Measurements from ENCODE around the gene SHFL.

The SHFL gene

GRCh38 chr19:10085641-10086590 lies at the start of gene SHFL:
Gene SHFL (plus strand): TSS chr19:10086317. CDS start chr19:10086428, 111 bp downstream.
- peak; percentile 60 for DNase-seq (ENCODE audit: low read depth)

- no peak for DNase-seq (ENCODE audit: low read depth)
These were observed 49.5 kb upstream of the SHFL start for GRCh38 chr19:10036601-10037071.

DNA sequence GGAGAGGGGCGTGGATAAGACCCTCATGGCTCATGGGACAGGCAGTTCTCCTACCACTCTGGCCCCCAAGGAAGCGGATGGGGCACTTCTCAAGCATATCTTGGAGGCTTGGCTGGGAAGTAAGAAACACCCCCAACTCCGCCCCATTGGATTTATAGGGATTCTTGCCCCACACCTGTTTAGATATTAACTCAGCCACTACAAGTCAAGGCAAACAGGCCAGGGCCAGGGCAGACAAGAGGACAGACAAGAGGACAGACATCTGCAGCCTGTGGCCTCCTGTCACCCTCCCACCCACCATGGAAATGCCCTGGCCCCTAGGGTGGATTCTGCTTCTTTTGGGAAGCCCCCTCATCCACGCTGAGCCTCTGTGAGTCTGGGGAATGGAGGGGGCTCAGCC lies 48.8 kb upstream of the SHFL start:
- no peak for DNase-seq (ENCODE audit: low read depth)

DNA sequence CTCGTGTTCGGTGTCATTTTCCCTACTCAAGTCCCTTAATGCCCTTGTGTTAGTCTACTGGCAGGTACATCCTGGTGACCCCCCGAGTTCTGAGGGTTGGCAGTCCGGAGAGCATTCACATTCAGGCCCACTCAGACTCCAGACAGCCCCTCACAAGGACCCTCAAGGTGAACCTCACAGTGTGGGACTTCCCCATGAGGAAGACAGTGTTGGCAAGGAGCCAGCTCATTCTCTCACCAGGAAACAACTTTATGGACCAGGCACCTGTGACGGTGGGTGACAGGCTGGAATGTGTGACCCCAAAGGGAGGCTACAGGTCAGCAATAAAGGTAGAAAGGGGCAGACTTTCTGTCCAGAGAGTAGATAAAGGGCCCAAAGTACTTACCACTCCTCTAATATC lies 48.3 kb upstream of the SHFL start:
- DNase-seq (ENCODE audit: low read depth) = no peak

DNA sequence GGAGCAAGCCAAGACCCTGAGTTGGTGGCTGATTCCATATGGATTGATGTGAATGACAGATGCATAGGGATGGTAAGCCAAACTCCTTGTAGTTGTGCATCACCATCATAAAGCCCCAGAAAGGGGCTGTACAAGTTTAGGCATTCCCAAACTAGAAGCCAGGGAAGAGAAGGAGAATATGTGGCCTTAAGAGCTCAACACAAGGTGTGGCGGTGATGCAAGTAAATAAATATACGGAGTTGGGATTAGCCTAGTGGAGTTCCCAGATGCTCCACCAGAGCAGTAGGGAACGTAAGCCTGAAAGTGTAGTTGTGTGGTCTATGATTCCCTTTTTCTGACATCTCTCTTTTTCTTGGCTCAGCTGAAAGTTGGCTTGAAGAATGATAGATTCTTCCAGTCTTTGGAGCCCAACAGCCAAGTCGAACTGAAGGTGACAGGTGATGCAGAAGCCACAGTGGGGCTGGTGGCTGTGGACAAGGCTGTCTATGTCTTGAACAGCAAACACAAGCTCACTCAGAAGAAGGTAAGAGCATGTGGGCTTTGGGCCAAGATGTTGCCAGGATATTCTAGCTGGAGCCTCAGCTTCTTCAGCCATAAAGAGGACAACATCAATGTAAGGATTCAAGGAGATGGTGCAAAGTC lies 42.7 kb upstream of the SHFL start:
- DNase-seq (ENCODE audit: low read depth) = no peak

- no peak for DNase-seq (ENCODE audit: low read depth)
These were observed 41.7 kb upstream of the SHFL start for GRCh38 chr19:10044390-10044789.

- DNase-seq (ENCODE audit: low read depth) = no peak
These were observed 40.7 kb upstream of the SHFL start for GRCh38 chr19:10045371-10045770.

DNA sequence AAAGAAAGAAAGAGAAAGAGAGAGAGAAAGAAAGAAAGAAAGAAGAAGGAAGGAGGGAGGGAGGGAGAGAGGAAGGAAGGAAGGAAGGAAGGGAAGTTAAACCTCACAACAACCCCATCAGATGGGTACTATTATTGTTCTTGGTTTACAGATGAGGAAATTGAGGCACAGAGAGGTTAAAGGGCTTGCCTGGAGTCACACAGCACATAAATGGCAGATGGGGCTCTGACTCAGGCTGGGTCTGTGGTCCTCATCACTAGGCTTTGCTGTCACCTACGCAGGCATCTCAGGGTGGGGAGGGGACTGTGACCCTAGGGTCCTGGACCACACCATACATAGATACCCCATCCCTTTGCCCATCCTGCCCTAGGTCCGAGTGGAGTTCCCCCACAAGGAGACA lies 36.5 kb upstream of the SHFL start:
- no peak for DNase-seq (ENCODE audit: low read depth)

GRCh38 chr19:10052602-10053360 lies 33.3 kb upstream of the SHFL start:
- DNase-seq (ENCODE audit: low read depth) = no peak

GRCh38 chr19:10061717-10062310 lies 24.3 kb upstream of the SHFL start:
- DNase-seq (ENCODE audit: low read depth) = no peak

- no peak for DNase-seq (ENCODE audit: low read depth)
These were observed 17.9 kb upstream of the SHFL start for GRCh38 chr19:10068205-10068604.

DNA sequence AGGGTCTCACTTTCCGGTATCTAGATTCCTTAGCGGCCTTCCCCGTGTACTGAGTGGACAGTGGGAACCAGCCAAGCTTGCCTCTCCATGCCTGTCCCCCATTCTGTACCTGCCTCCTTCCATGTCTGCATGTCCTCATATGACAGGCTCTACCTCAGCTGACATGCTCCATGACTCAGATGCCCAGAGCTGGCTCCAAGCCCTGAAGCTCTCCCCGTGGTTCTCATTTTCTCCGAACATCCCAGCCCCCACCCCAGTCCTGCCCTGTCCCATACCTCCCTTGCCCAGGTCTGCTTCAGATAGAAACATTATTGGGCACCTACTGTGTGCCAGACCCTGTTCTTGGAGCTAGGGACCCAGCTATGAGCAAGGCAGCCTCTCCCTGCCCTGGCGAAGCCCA lies 17.1 kb upstream of the SHFL start:
- DNase-seq (ENCODE audit: low read depth) = no peak

GRCh38 chr19:10070730-10071446 lies 15.2 kb upstream of the SHFL start:
- DNase-seq (ENCODE audit: low read depth) = no peak

DNA sequence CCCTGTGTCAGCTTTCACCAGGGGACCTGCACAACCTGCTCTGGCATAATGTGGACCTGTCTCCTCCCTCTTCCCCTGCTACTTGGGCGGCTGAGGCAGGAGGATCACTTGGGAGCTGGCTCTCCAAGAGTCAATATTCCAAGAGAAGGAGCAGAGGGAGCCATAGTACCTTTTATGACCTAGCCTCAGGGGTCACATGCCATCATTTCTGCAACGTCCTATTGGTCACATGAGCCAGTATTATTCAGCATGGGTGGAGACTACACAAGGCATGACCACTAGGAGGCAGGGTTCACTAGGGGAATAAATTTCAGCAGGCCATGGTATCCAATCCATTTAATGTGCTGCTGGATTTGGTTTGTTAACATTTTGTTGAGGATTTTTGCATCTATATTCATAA lies 12.0 kb upstream of the SHFL start:
- DNase-seq (ENCODE audit: low read depth) = no peak

GRCh38 chr19:10076535-10076934 lies 9.6 kb upstream of the SHFL start:
- DNase-seq (ENCODE audit: low read depth) = no peak

- no peak for DNase-seq (ENCODE audit: low read depth)
These were observed 7.8 kb upstream of the SHFL start for GRCh38 chr19:10078329-10078728.

DNA sequence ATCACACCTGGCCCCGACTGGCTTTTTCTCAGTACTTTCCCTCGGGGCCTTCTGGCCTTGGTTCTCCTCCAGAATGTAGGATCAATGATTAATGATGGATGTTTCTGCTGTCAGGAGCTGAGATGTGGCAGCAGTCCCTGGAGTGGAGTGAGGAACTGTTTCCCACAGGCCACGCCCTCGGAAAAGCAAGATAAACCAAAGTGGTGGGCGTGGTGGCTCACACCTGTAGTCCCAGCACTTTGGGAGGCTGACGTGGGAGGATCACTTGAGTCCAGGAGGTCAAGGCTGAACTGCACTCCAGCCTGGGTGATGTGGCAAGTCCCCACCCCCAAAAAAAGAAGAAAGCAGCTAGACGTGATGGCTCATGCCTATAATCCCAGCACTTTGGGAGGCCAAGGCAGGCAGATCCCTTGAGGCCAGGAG lies 7.1 kb upstream of the SHFL start:
- DNase-seq (ENCODE audit: low read depth) = no peak

DNA sequence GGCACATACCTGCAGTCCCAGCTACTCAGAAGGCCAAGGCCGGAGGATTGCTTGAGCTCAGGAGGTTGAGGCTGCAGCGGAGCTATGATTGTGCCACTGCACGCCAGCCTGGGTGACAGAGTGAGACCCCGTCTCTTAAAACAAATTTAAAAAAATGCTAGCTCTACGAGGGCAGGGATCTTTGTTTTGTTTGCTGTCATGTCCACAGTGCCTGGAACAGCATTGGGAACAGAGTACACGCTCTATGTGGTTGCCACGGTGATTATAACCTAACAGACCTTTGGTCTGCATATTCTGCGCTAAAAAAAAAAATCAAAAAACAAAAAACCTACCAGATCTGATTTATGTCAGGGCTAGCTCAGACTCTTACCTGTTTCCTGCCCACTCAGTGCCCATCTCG lies 2.2 kb upstream of the SHFL start:
- DNase-seq (ENCODE audit: low read depth) = no peak

- DNase-seq (ENCODE audit: low read depth) = no peak
These were observed 1.3 kb upstream of the SHFL start for GRCh38 chr19:10084803-10085202.

- no peak for DNase-seq (ENCODE audit: low read depth)
These were observed 575 bp downstream of the SHFL start for GRCh38 chr19:10086591-10087192.
